Epithelial cell of proximal tubule (primary cell): ENCODE results near the gene LYPLA2. TPM values are rescaled to one million over a fixed set of nuclear protein-coding genes. Genes with fewer than 3 reads are reported as not detected.
"Not testable (repeated sequence)": the region's sequence is repeated elsewhere in the genome, so short reads cannot be mapped to it uniquely, and the experiment has no call there.

Source experiments
- DNase-seq: peaks from one replicate; pipeline ENCODE4 v3.0.0-alpha.2; 2011; ENCODE audit warnings: low read depth
- H3K4me3 ChIP-seq: 2 replicates; pipeline ENCODE4 v1.5.1; 2011; ENCODE audit warnings: low read depth, mild to moderate bottlenecking, low read length
- CTCF ChIP-seq: conservative IDR thresholded peaks from 2 replicates; pipeline ENCODE4 v1.5.1; 2012; ENCODE audit warnings: low read depth, mild to moderate bottlenecking, low read length
- total RNA-seq: library from RNA; depleted of rRNA; stranded (reverse); fragments of >200 nt; gene quantifications from 2 replicates; pipeline ENCODE4 v1.2.3, GENCODE V29; 2015

LYPLA2 gene
- total RNA-seq, 1 donor from 2014 or later = 129 TPM

- peak; percentile 23 for DNase-seq
Measured at GRCh38 chr1:23825076-23825761, 34.3 kb downstream of the LYPLA2 start, which contains the start of gene HMGCL. TSS of gene HMGCL (minus strand) at chr1:23825429. CDS start at chr1:23825415, 14 bp downstream.

GRCh38 chr1:23825762-23826522 lies 35.0 kb downstream of the LYPLA2 start:
- TF ChIP-seq CTCF = no peak
- no peak for DNase-seq
- H3K4me3 ChIP-seq = peak overlapping the region; percentile 100

More at GRCh38 chr1:23825076-23825761, 34.3 kb downstream of the LYPLA2 start, which contains the start of gene HMGCL:
- no peak for TF ChIP-seq CTCF
- H3K4me3 ChIP-seq = peak within 1 kb of the TSS; percentile 100

GRCh38 chr1:23826590-23826989 lies 35.6 kb downstream of the LYPLA2 start:
- not testable (repeated sequence) for H3K4me3 ChIP-seq, DNase-seq

- no peak overlapping the region for H3K4me3 ChIP-seq
- no peak for DNase-seq
- no peak for TF ChIP-seq CTCF
Measured at GRCh38 chr1:23827717-23828116, 36.8 kb downstream of the LYPLA2 start.

GRCh38 chr1:23834156-23834555 lies 43.2 kb downstream of the LYPLA2 start:
- DNase-seq, H3K4me3 ChIP-seq: not testable (repeated sequence)

GRCh38 chr1:23836037-23836436 lies 45.1 kb downstream of the LYPLA2 start:
- H3K4me3 ChIP-seq = no peak overlapping the region
- no peak for TF ChIP-seq CTCF
- no peak for DNase-seq

- TF ChIP-seq CTCF = no peak
- peak overlapping the region; percentile 40 for H3K4me3 ChIP-seq
Measured at GRCh38 chr1:23837908-23838307, 47.0 kb downstream of the LYPLA2 start.

More at GRCh38 chr1:23837908-23838307, 47.0 kb downstream of the LYPLA2 start:
- no peak for DNase-seq
